IPS DF 4.7 (cell line): ENCODE results near the gene UBQLN1.
"Not testable (repeated sequence)": the region's sequence is repeated elsewhere in the genome, so short reads cannot be mapped to it uniquely, and the experiment has no call there.

ENCODE experiments used
- DNase-seq: peaks from one replicate; pipeline ENCODE4 v3.0.0-alpha.2; 2013; ENCODE audit warnings: low spot score; ENCODE audit errors: extremely low read depth

The UBQLN1 gene

GRCh38 chr9:83633676-83634075 is 74.1 kb downstream of the UBQLN1 start:
- no peak for DNase-seq

- DNase-seq, result no peak
These were observed 74.5 kb downstream of the UBQLN1 start for GRCh38 chr9:83633255-83633654.

GRCh38 chr9:83630938-83631457 is 76.8 kb downstream of the UBQLN1 start:
- DNase-seq, result peak; percentile 68

- DNase-seq, result no peak
These were observed 78.2 kb downstream of the UBQLN1 start for GRCh38 chr9:83629433-83630104.

GRCh38 chr9:83628540-83628939 is 79.2 kb downstream of the UBQLN1 start:
- DNase-seq, result no peak

- DNase-seq, result no peak
These were observed 82.6 kb downstream of the UBQLN1 start for GRCh38 chr9:83625178-83625577.

GRCh38 chr9:83623679-83624076 is 84.1 kb downstream of the UBQLN1 start:
- DNase-seq, result no peak

- no peak for DNase-seq
These were observed 84.6 kb downstream of the UBQLN1 start, which contains the start of gene IDNK for GRCh38 chr9:83622939-83623678. Gene IDNK (plus strand): TSS chr9:83623143. CDS start chr9:83623172, 29 bp downstream.

GRCh38 chr9:83622433-83622938 is 85.3 kb downstream of the UBQLN1 start:
- no peak for DNase-seq

GRCh38 chr9:83620841-83621636 is 86.7 kb downstream of the UBQLN1 start:
- no peak for DNase-seq

- DNase-seq, result no peak
These were observed 90.5 kb downstream of the UBQLN1 start for GRCh38 chr9:83617299-83617698.

- DNase-seq, result not testable (repeated sequence)
These were observed 94.5 kb downstream of the UBQLN1 start for GRCh38 chr9:83613298-83613697.
